Vagina (tissue), 2 donors: ENCODE data around the gene OSGIN1. TPM values are rescaled to one million over a fixed set of nuclear protein-coding genes. Genes with fewer than 3 reads are reported as not detected.

ENCODE experiments used
- DNase-seq, 2 donors: peaks; one replicate each; pipeline ENCODE4 v3.0.0-alpha.2; 2017; ENCODE audit errors: extremely low spot score in 2 of 2
- H3K27ac ChIP-seq: fragments of 200-600 bp; sonication (generic); one replicate; pipeline ENCODE4 v1.5.1; 2019
- H3K27me3 ChIP-seq: fragments of 200-600 bp; sonication (generic); one replicate; pipeline ENCODE4 v1.5.1; 2019
- H3K36me3 ChIP-seq, 2 donors: fragments of 200-600 bp; sonication (generic); one replicate each; pipeline ENCODE4 v1.5.1; 2017 to 2019
- H3K4me1 ChIP-seq: fragments of 200-600 bp; sonication (generic); one replicate; pipeline ENCODE4 v1.5.1; 2019
- H3K4me3 ChIP-seq, 2 donors: fragments of 200-600 bp; sonication (generic); 1 replicate in 1 of 2; 2 replicates in 1 of 2; pipeline ENCODE4 v1.5.1; 2016 to 2019
- H3K9me3 ChIP-seq: fragments of 200-600 bp; sonication (generic); one replicate; pipeline ENCODE4 v1.5.1; 2019
- CTCF ChIP-seq, 3 experiments: fragments of 450-650 bp in 2 of 3; fragments of 200-600 bp in 1 of 3; sonication (generic) in 1 of 3; IDR thresholded peaks; one replicate each; pipeline ENCODE4 v1.5.1; 2017 to 2019; ENCODE audit warnings: antibody characterized with exemption in 3 of 3, mild to moderate bottlenecking in 2 of 3, moderate library complexity in 2 of 3
- POLR2A ChIP-seq, 2 donors: fragments of 450-650 bp; IDR thresholded peaks; one replicate each; pipeline ENCODE4 v1.6.1; 2017; ENCODE audit warnings: antibody characterized with exemption in 2 of 2, mild to moderate bottlenecking in 2 of 2, moderate library complexity in 2 of 2
- POLR2AphosphoS5 ChIP-seq, 2 donors: sonication (generic); formaldehyde crosslinking; IDR thresholded peaks; one replicate each; pipeline ENCODE4 v1.9.0; 2017; ENCODE audit warnings: antibody characterized with exemption in 2 of 2, mild to moderate bottlenecking in 2 of 2, low read depth in 1 of 2; ENCODE audit not compliant: insufficient read depth in 1 of 2
- intact Hi-C: fragments of 100-400 bp; cut with DNase I; formaldehyde crosslinking; loops from one replicate; pipeline ENCODE4 v1.15.1; 2023
- total RNA-seq: library from RNA; depleted of rRNA; stranded (reverse); fragments of >200 nt; gene quantifications from one replicate; pipeline ENCODE4 v1.2.3, GENCODE V29; 2016

OSGIN1 gene
- total RNA-seq, 1 donor from 2014 or later = 6.4 TPM

- no peak for DNase-seq
- intact Hi-C loops = no loop called here
- no peak for TF ChIP-seq POLR2AphosphoS5 (IDR thresholded peaks at IDR 0.05; ENCODE audit: insufficient read depth in 1 of 2, low read depth in 1 of 2)
- TF ChIP-seq CTCF (IDR thresholded peaks at IDR 0.05) = no peak
- TF ChIP-seq POLR2A (IDR thresholded peaks at IDR 0.05) = no peak
- H3K27me3 ChIP-seq = no peaks in the 10 kb centered on the region
- H3K36me3 ChIP-seq = peaks cover 0 to 55% of the 10 kb centered on the region in 2 donors
- no peaks in the 10 kb centered on the region for H3K4me1 ChIP-seq
- no peaks in the 10 kb centered on the region for H3K9me3 ChIP-seq
- H3K27ac ChIP-seq = no peak overlapping the region
- H3K4me3 ChIP-seq = no peak overlapping the region
Observed at GRCh38 chr16:83914091-83914710, 38.8 kb upstream of the OSGIN1 start.

- no peak for DNase-seq
- Histone ChIP-seq H3K36me3 (peaks cover 0 to 63% of the 10 kb centered on the region in 2 donors), H3K4me3 (no peak overlapping the region), H3K9me3 (no peaks in the 10 kb centered on the region), H3K4me1 (no peaks in the 10 kb centered on the region), H3K27me3 (no peaks in the 10 kb centered on the region), H3K27ac (no peak overlapping the region)
- TF ChIP-seq POLR2A (IDR thresholded peaks at IDR 0.05) (no peak), POLR2AphosphoS5 (IDR thresholded peaks at IDR 0.05; ENCODE audit: insufficient read depth in 1 of 2, low read depth in 1 of 2) (no peak), CTCF (IDR thresholded peaks at IDR 0.05) (no peak)
- intact Hi-C loops = no loop called here
Observed at GRCh38 chr16:83915081-83915480, 38.0 kb upstream of the OSGIN1 start.

- H3K36me3 ChIP-seq = peaks cover 0 to 65% of the 10 kb centered on the region in 2 donors
- H3K4me3 ChIP-seq = no peak overlapping the region
- no peak for DNase-seq
- TF ChIP-seq POLR2AphosphoS5 (IDR thresholded peaks at IDR 0.05; ENCODE audit: insufficient read depth in 1 of 2, low read depth in 1 of 2) = no peak
- no peak for TF ChIP-seq POLR2A (IDR thresholded peaks at IDR 0.05)
- no peak for TF ChIP-seq CTCF (IDR thresholded peaks at IDR 0.05)
- intact Hi-C loops = no loop called here
- H3K4me1 ChIP-seq = no peaks in the 10 kb centered on the region
- H3K27ac ChIP-seq = no peak overlapping the region
- no peaks in the 10 kb centered on the region for H3K27me3 ChIP-seq
- H3K9me3 ChIP-seq = no peaks in the 10 kb centered on the region
Observed at GRCh38 chr16:83915491-83915890, 37.5 kb upstream of the OSGIN1 start.

- no peak for TF ChIP-seq POLR2A (IDR thresholded peaks at IDR 0.05)
- TF ChIP-seq POLR2AphosphoS5 (IDR thresholded peaks at IDR 0.05; ENCODE audit: insufficient read depth in 1 of 2, low read depth in 1 of 2) = no peak
- no peak for TF ChIP-seq CTCF (IDR thresholded peaks at IDR 0.05)
- Histone ChIP-seq H3K27ac (no peak overlapping the region), H3K4me1 (no peaks in the 10 kb centered on the region), H3K27me3 (no peaks in the 10 kb centered on the region), H3K4me3 (no peak overlapping the region), H3K36me3 (peaks cover 0 to 54% of the 10 kb centered on the region in 2 donors), H3K9me3 (no peaks in the 10 kb centered on the region)
- intact Hi-C loops = no loop called here
- DNase-seq = no peak
Observed at GRCh38 chr16:83917152-83918120, 35.6 kb upstream of the OSGIN1 start.
